ENCODE data around the gene ATP4B. TPM values are rescaled to one million over a fixed set of nuclear protein-coding genes. Genes with fewer than 3 reads are reported as not detected.

Gene ATP4B
- total RNA-seq, 2 donors from 2014 or later = not detected

GRCh38 chr13:113669231-113669754 lies 11.3 kb upstream of the ATP4B start:
- no peak for TF ChIP-seq CTCF (IDR thresholded peaks at IDR 0.05)
- Histone ChIP-seq H3K27me3 (no peaks in the 10 kb centered on the region), H3K36me3 (no peaks in the 10 kb centered on the region), H3K4me1 (no peaks in the 10 kb centered on the region), H3K9me3 (no peaks in the 10 kb centered on the region), H3K4me3 (no peak overlapping the region), H3K27ac (no peak overlapping the region)
- DNase-seq (ENCODE audit: low spot score) = no peak

GRCh38 chr13:113668491-113668971 lies 10.5 kb upstream of the ATP4B start:
- H3K4me1 ChIP-seq = no peaks in the 10 kb centered on the region
- H3K27me3 ChIP-seq = no peaks in the 10 kb centered on the region
- no peaks in the 10 kb centered on the region for H3K9me3 ChIP-seq
- H3K27ac ChIP-seq = no peak overlapping the region
- TF ChIP-seq CTCF (IDR thresholded peaks at IDR 0.05) = no peak
- DNase-seq (ENCODE audit: low spot score) = no peak
- H3K36me3 ChIP-seq = no peaks in the 10 kb centered on the region
- H3K4me3 ChIP-seq = no peak overlapping the region

- H3K27me3 ChIP-seq = no peaks in the 10 kb centered on the region
- H3K27ac ChIP-seq = no peak overlapping the region
- no peaks in the 10 kb centered on the region for H3K36me3 ChIP-seq
- H3K4me3 ChIP-seq = no peak overlapping the region
- no peaks in the 10 kb centered on the region for H3K9me3 ChIP-seq
- TF ChIP-seq CTCF (IDR thresholded peaks at IDR 0.05) = no peak
- H3K4me1 ChIP-seq = no peaks in the 10 kb centered on the region
- DNase-seq (ENCODE audit: low spot score) = no peak
These were observed 9.9 kb upstream of the ATP4B start for GRCh38 chr13:113667771-113668490.

- Histone ChIP-seq H3K27ac (no peak within 1 kb of the TSS), H3K27me3 (no peaks in the 10 kb centered on the region), H3K4me3 (no peak within 1 kb of the TSS), H3K9me3 (peaks cover 0 to 2% of the 10 kb centered on the region in 2 donors), H3K4me1 (no peaks in the 10 kb centered on the region), H3K36me3 (no peaks in the 10 kb centered on the region)
- TF ChIP-seq CTCF (IDR thresholded peaks at IDR 0.05) = no peak
- DNase-seq (ENCODE audit: low spot score) = no peak
These were observed 9.1 kb upstream of the ATP4B start, which contains the start of gene GRK1 for GRCh38 chr13:113666951-113667701. TSS of gene GRK1 (plus strand) at chr13:113667219. CDS start at chr13:113667387, 168 bp downstream.

GRCh38 chr13:113666329-113666670 lies 8.3 kb upstream of the ATP4B start:
- Histone ChIP-seq H3K4me1 (no peaks in the 10 kb centered on the region), H3K9me3 (peaks cover 0 to 10% of the 10 kb centered on the region in 2 donors), H3K27ac (no peak overlapping the region), H3K27me3 (no peaks in the 10 kb centered on the region), H3K36me3 (no peaks in the 10 kb centered on the region), H3K4me3 (no peak overlapping the region)
- DNase-seq (ENCODE audit: low spot score) = no peak
- TF ChIP-seq CTCF (IDR thresholded peaks at IDR 0.05) = no peak

Measured in right atrium auricular region (tissue), 2 donors.